HG03520 (cell line): ENCODE measurements around the gene PPP2R5C.
"Not testable (repeated sequence)": the region's sequence is repeated elsewhere in the genome, so short reads cannot be mapped to it uniquely, and the experiment has no call there.

Experiments
- ATAC-seq: cut with Tn5 transposase; IDR thresholded peaks from one replicate; pipeline ENCODE4 v1.9.1; 2021; ENCODE audit warnings: mild to moderate bottlenecking, moderate library complexity; ENCODE audit not compliant: unreplicated experiment

Gene PPP2R5C

DNA sequence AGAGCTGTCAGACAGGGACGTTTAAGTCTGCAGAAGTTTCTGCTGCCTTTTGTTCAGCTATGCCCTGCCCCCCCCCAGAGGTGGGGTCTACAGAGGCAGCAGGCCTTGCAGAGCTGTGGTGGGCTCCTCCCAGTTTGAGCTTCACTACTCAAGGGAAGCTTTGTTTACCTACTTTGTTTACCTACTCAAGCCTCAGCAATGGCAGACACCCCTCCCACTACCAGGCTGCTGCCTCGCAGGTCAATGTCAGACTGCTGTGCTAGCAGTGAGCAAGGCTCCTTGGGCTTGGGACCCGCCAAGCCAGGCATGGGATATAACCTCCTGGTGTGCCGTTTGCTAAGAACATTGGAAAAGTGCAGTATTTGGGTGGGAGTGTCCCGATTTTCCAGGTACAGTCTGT lies 11.8 kb upstream of the PPP2R5C start:
- not testable (repeated sequence) for ATAC-seq

DNA sequence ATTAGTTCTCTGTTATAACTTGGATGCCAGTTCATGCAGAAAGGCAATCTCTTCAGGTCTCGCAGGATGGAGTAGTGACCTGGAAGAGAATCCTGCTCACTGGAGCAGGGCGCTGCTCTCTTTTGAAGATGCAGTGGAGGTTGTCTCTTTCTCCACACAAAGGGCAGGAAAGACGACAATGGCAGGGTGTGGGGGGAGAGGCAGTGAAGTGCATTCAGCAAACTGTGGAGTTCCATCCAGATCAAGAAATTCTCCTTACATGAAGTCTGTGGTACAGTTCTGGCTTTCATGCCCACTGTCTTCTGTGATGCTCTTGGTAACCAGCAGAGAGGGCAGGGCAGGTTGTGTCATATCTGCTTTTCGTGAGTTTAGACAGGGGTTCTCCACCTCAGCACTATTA lies 6.6 kb upstream of the PPP2R5C start:
- no peak for ATAC-seq

DNA sequence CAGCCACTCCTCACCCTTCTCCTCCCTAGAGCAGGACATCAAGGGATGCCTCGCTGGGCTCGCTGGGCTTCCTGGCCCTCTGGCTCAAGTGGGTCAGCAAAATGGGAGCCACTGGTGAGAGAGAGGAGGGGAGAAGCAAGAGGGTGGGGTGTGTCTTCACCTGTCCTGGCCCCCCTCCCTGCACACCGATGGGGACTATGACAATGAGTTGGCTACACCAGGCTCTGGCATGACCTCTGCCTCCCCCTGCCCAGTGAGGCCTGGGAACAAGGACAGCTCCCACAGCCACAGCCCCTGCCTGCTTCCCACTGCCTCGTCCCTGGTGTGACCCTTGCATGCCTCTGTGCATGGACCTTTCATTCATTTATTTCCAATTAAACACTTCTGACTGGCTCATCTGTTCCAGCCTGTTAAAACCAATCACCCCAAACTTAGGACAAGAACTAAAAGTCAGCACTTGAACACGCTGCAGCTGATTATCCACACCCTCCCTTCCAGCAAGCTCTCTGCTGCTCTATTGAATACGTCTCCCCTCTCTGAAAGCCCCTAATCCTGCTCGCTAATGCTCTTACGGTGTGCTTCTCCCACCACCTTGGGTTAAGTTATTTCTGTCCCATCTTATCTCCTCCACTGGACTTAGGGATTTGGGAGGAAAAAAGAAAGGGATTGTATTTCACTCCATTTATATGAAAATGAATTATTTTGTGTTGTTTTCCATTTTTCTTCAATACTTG lies 5.8 kb upstream of the PPP2R5C start:
- no peak for ATAC-seq

DNA sequence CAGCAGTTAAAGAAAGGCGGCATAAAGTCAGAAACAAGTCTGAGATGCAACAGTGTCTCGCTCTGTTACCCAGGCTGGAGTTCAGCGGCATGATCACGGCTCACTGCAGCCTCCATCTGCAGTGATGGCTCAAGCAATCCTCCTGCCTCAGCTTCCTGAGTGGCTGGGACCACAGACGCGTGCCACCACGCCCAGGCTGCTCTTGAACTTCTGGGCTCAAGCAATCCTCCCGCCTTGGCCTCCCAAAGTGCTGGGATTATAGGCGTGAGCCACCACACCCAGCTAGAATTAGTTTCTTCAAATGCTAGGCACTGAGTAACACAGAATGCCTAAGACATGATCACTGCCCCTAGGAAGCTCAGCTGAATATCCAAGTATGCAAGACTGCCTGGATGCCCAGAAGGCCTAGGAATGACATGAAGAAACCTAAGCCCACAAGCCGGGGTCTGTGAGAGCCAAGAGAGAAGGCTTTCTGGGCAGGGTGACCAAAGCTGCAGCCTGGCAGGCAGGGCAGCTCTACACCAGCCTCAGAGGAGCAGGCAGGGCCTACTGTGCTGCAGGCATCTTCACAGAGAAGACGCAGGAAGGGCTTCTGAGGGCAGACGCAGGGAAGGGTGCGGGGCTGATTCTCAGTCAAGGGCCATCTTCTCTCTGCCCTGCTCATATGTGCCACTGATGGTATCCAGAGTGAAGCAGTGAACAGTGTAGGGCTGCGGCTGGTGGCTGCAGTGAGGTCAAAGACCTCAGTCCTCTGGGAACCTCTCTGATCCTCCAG lies 4.3 kb upstream of the PPP2R5C start:
- ATAC-seq: no peak

DNA sequence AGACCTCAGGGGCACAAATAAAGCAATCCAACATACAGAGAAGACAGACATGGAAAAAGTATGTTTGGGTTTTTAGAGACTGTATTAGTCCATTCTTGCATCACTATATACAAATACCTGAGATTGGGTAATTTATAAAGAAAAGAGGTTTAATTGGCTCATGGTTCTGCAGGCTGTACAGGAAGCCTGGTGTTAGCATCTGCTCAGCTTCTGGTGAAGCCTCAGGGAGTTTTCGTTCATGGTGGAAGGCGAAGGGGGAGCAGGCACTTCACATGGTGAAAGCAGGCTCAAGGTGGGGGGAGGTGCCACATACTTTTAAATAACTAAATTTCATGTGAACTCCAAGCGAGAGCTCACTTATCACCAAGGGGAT lies 3.7 kb upstream of the PPP2R5C start:
- ATAC-seq: no peak

DNA sequence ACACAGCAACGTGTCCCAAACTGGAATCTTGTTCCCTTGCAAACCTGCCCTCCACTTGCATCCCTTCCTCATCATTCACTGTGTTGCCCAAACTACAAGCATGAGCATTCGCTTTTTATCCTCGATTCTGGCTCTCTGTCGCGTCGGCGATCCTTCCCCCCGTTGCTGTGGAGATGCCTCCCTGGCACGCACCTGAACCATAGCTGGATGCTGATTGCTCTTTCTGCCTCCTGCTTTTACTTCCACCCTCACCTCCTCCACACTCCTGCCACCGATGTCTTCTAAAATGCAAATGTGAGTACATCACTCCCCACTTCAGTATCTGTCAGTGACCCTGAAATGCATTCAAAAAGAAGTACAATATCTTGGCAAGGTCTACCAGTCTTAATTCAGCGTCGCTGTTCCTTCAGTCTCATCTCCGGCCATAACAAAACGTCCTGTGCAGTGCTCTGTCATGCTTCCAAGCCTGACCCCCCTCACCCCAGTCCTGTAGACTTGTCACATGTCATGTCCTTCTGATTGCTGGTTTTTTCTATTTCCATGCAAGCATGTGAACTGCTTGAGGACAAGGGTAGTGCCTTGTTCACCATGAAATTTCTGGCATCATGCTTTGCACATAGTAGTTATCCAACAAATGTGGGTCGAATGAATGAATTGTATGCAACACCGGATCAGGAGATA lies 2.5 kb upstream of the PPP2R5C start:
- no peak for ATAC-seq

DNA sequence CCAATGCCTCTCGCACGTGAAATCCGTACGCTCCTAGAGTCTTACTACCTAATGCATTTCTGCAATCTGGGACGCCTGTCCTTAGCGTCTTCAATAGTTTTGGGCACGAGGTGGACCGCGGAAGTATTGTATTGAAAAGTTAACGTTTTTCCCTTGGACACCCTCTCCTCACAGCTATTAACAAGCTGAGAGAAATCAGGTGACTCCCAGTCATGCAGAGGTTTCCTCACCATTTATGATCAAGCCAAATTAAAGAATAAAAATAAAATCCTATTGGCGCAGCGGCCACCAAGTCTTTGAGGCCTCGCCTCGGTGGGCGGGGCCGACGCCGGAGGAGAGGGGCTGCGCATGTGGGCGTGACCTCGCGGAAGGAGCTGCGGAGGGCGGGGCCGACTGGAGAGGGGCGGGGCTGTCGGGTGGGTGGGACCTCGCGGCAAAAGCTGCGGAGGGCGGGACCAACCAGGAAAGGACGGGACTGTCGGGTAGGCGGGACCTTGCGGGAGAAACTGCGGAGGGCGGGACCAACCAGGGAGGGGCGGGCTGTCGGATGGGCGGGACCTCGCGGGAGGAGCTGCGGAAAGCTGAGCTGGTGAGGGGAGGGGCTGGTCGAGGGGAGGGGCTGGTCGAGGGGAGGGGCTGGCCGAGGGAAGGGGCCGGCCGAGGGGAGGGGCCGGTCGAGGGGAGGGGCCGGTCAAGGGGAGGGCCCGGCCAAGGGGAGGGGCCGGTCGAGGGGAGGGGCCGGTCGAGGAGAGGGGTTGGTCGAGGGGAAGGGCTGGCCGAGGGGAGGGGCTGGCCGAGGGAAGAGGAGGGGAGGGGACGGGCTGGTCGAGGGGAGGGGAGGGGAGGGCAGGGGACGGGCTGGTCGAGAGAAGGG lies 1.1 kb upstream of the PPP2R5C start:
- ATAC-seq: peak; percentile 58

DNA sequence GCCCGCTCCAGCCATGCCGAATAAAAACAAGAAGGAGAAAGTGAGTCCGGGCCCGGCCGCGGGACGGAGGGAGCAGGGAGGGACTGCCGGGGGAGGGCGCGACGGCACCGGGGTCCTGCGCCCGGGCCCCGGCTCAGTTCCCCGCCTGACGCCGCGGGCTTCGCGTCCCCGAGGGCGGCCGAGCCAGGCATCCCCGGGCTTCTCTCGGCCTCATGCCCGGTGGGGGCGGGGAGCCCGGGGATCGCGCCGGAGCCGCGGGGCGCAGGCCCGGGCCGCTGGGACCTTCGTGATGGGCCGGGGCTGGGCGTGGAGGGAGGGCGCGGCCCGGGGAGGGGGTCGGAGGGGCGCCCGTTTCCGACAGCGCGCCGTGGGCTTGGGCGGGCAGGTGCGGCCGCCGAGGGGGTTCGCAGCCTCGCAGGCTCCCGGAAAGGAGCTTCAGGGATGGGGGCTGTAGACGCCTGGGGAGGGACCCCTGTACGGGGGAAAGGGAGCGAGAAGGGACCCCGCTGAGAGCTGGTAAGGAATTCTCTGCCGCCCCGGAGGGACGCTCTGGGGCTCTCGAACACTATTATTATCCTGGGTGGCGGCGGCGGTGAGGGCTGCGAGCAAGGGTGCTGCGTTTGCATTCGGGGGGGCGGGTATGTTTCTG lies 496 bp downstream of the PPP2R5C start:
- ATAC-seq: peak; percentile 10

DNA sequence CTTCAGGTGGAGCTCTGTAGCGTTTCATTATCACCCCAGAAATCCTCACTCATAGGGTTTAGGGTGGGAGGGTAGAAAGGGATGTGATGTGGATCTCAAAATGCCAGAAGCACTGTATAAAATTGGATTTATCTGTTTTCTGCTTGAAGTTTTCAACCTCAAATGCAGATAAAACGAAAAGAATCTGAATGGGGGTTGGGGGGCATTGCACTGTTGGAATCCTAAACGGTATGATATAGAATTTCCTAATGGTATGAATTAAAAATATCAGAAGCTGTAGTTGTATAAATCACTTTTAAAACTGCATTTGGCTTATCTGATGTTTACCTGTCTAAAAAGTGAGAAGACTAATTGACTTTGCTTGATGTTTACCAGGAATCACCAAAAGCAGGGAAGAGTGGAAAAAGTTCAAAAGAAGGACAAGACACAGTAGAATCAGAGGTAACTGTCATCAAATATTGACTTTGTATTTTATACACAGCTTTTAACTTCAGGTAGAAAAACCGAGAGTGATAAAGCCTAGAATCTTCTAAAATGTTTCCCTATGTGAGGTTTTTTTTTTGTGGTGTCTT lies 1.1 kb downstream of the PPP2R5C start:
- no peak for ATAC-seq

DNA sequence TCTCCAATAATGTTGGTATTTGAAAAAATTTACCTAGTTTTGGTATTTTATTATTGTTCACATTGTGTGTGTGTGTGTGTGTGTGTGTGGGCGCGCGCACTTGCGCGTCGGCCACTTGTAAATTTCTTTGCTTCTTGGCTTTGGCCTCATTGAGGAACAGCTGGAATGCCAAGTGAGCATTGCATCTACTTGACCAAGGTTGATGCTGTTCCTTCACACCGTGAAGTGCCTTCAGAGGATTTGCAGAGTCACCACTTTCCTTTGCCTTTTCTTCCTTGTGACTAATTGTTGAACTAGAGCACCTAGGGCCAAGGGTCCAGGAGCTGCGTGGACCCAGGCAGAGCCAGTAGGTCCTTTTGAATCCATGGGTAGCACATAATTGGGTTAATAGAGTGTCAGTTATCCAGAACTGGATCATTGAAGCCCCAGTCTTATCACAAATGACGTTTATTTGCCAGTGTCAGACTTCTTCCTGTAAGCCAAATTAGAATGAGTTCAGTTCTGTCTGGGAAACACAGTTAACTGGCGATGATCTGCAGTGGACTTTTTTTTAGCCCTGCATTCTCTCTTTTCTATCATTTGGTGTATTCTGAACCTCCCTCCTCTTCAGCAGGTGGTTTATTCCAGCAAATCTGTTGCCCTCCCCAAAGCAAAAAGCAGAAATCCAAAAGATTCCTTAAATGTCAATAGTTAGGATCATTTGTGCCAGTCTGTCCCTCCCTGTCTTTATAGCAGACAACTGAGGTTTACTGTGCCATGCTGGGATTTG lies 2.6 kb downstream of the PPP2R5C start:
- no peak for ATAC-seq

DNA sequence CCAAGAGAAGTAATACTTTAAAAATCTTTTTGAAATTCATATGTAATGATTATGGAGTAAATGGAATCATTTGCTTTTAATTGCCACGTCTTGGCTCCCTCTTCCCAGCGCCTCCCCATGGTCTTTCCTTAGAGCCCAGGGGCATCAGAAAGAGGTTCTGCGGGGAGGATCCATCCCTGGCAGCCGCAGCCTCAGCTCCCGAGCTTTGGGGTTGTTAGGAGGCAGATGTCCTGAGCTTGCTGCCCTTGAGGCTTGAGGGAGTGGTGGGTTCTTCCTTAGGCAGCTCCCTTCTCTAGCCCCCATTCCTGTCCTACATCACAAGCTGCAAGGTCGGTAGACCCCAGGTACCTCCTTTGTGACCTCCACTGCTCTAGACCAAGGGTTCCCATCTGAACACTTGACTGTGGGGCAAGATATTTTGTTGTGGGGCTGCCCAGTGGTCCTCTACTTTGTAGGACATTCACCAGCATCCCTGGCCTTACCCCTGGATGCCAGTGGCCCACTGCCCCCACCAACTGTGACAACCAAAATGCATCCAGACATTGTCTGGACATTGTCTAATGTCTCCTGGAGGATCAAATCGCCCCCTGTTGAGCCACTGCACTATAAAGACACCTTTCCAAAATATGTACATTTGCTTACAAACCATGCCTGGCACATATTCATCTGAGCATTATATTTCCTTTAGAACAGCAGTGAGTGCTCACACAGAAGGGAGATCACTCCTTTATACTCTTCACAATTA lies 6.3 kb downstream of the PPP2R5C start:
- no peak for ATAC-seq

DNA sequence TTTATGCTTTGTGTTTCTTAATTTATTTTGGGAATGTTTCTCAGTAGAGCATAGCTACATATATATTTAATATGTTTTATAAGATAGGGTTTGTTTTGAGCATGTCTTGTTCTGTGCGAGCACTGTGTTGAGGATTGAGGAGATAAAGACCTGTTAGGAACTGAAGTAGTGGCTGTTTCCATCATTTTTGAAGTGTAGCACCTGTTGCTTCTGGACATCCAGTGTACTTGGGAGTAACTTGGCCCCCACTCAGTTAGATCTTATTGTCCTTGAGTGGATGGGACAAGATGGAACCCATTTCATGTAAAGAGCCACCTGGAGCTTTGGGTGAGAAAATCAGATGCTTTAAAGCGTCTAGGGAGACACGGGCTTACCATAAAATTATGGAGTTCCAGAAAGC lies 8.7 kb downstream of the PPP2R5C start:
- no peak for ATAC-seq

DNA sequence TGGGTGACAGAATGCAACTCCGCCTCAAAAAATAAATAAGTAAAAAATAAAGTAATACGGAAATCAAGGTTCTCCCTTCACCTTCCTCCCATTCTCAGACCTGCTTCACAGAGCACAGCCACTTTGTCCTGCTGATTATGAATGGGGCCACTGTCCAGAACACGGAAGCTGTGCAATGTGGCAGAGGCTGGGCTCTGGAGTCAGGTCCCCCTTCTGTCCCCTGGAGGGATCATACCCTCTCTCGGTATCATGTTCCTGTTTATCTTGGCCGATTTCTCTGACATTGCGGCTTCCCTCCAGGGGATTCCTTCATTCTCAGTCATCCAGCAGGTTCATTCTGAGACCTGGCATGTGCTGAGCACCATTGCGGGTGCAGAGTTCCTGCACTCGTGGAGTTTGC lies 11.3 kb downstream of the PPP2R5C start:
- no peak for ATAC-seq

DNA sequence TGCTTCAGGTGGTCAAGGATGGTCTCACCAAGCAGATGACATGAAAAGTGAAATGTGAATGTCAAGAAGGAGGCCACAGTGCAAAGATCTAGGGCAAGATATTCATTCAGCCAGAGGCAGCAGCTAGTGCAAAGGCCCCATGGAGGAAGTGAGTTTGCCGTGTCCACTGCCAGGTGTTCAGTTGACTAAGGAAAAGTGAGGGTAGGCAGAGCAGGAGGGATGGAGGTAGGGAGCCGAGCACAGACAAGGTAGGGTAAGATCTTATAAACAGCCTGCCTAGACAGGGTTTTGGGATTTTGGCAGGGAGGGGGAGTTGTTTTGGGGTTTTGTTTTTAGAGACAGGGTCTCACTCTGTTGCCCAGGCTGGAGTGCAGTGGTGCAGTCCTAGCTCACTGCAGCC lies 11.9 kb downstream of the PPP2R5C start:
- ATAC-seq: no peak

DNA sequence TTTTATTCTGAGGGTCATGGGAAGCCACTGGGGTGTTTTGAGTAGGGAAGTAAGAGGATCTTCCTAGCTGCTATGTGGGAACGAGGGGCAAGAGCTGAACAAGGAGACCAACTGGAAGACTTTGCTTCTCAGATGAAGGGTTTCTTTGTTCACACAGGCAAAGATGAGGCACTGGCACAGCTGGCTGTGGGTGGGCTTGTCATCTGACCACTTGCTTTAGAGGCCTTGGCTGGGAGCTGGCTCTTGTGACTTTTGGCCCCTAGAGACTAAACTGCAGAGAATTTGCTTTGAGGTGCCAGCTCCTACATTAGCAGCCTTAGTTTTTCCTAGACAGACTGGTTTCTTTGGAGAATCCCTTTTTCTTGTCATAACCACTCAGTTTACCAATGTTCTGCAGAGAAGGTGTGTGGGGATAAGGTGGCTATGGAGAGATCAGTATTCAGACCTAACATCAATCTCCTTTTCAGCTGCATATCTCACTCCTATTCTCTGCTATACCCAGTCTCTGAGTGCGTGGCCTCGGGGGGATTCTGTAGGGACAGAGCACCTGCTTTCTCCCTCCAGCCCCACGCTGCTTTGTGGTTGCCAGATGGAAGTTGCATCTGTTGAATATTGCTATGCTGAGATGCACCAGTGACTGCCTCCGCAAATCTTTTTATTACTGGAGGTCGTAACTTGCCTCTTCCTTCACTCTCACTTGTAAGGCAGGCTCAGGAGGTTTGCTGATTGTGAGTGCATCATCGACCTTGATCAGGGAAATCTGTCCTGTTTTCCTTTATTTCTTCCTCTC lies 12.7 kb downstream of the PPP2R5C start:
- ATAC-seq: no peak

DNA sequence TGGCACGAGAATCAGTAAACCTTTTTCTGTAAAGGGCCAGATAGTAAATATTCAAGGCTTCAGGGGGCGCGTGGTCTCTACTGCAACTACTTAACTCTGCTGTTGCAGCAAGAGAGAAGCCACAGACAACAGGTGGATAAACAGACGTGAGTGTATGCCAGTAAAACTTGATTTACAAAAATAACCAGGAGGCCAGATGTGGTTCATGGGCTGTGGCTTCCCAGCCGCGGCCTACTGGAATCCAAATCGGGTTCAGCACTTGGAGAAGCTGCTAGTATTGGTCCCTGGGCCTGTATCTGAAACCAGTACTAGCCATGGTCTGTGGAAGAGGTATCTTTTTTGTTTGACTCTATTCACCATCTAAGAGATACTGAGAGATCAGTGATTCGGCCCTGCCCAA lies 13.3 kb downstream of the PPP2R5C start:
- ATAC-seq: no peak

DNA sequence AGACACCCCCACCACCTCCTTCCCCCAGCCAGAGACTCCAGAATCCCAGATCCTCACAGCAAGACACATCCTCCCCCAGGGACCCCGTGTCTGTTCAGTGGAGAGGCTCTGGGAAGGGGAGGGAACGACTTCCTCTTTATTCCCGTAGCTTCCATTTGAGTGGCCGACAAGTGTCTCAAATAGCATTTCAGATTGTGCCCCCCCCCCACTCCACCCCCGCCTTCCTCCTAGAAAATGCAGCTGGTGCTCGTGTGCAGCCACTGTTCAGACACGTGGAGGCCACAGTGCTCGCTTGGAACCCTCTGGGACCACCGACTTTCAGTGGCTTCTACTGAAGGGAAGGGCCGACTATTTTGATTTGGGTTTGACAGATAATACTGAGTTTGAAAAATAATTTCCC lies 14.3 kb downstream of the PPP2R5C start:
- ATAC-seq: no peak

DNA sequence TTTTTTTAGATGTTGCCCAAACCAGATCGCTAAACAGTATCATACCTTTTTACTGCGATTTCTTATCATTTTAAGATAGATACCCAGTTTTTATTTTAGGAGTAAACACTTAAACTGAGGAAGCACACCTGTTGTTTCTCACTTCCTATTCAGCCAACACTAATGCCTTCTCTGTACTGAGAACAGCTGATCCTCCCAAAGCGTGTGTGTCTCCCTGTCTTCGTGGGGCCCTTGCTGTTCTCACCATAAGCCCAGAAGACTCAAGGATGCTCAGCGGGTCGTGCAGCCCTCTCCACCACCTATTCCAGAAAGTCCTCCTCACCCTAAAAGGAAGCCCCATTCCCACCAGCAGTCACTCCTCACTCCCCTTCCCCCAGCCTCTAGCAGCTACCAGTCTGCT lies 14.8 kb downstream of the PPP2R5C start:
- no peak for ATAC-seq
